NB4 (cell line): ENCODE data around the gene CRLF2.
"Not testable (repeated sequence)": the region's sequence is repeated elsewhere in the genome, so short reads cannot be mapped to it uniquely, and the experiment has no call there.

ENCODE experiments used
- POLR2A ChIP-seq: IDR thresholded peaks from 2 replicates; pipeline ENCODE4 v1.6.1; 2011; ENCODE audit warnings: mild to moderate bottlenecking; ENCODE audit not compliant: insufficient read length; ENCODE audit errors: extremely low read depth
- TF ChIP-seq, protein P1 (sequence below): IDR thresholded peaks from one replicate; pipeline ENCODE4 v1.5.1; 2012; ENCODE audit warnings: low read depth, low read length

GRCh38 chrX:1156681-1157455 is 55.6 kb downstream of the CRLF2 start:
- TF ChIP-seq POLR2A = not testable (repeated sequence)
- TF ChIP-seq, protein P1, sequence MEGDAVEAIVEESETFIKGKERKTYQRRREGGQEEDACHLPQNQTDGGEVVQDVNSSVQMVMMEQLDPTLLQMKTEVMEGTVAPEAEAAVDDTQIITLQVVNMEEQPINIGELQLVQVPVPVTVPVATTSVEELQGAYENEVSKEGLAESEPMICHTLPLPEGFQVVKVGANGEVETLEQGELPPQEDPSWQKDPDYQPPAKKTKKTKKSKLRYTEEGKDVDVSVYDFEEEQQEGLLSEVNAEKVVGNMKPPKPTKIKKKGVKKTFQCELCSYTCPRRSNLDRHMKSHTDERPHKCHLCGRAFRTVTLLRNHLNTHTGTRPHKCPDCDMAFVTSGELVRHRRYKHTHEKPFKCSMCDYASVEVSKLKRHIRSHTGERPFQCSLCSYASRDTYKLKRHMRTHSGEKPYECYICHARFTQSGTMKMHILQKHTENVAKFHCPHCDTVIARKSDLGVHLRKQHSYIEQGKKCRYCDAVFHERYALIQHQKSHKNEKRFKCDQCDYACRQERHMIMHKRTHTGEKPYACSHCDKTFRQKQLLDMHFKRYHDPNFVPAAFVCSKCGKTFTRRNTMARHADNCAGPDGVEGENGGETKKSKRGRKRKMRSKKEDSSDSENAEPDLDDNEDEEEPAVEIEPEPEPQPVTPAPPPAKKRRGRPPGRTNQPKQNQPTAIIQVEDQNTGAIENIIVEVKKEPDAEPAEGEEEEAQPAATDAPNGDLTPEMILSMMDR = not testable (repeated sequence)
